Measurements from ENCODE around the gene MCOLN1. TPM values are rescaled to one million over a fixed set of nuclear protein-coding genes. Genes with fewer than 3 reads are reported as not detected.

MCOLN1 gene
- total and polyA plus RNA-seq, 9 of the 15 experiments (the other 6 are each of a cell fraction or from before 2014, with no cell fraction given): 0.25 to 15.4 (median 7.1) TPM

GRCh38 chr19:7541475-7541824, 19.0 kb downstream of the MCOLN1 start:
- CTCF ChIA-PET (ENCODE audit: low intra/inter-chr PET ratio): no interaction called here
- TF ChIP-seq ARID3A (IDR thresholded peaks at IDR 0.05; ENCODE audit: borderline replicate concordance, low read depth, low read length) (no peak), MED1 (CRISPR knock-in tag; IDR thresholded peaks at IDR 0.05; ENCODE audit: borderline replicate concordance) (no peak), ZNF134 (CRISPR knock-in tag; conservative IDR thresholded peaks at IDR 0.05) (no peak), MEIS2 (IDR thresholded peaks at IDR 0.05; ENCODE audit: partially characterized antibody) (no peak), ZNF668 (CRISPR knock-in tag; IDR thresholded peaks at IDR 0.05) (no peak), POLR2H (tag; IDR thresholded peaks at IDR 0.05; ENCODE audit: low read depth) (no peak), EWSR1 (IDR thresholded peaks at IDR 0.05; ENCODE audit: borderline replicate concordance, low read depth, partially characterized antibody) (no peak), THAP7 (CRISPR knock-in tag; IDR thresholded peaks at IDR 0.05) (no peak), HES1 (IDR thresholded peaks at IDR 0.05; ENCODE audit: low read depth) (no peak), RBM15 (IDR thresholded peaks at IDR 0.05; ENCODE audit: insufficient read depth, low read length) (no peak), ZNF707 (CRISPR knock-in tag; conservative IDR thresholded peaks at IDR 0.05) (no peak), ETV6 (IDR thresholded peaks at IDR 0.05; ENCODE audit: borderline replicate concordance in 1 of 2, low read depth in 2 of 2, low read length in 1 of 2) (no peak), ETV6 (CRISPR knock-in tag; IDR thresholded peaks at IDR 0.05; ENCODE audit: borderline replicate concordance) (no peak), GABPA (tag; conservative IDR thresholded peaks at IDR 0.05; ENCODE audit: low read depth) (no peak), EGR1 (conservative IDR thresholded peaks at IDR 0.05) (no peak; the same call in 1 of the 2 replicates), TAF7 (tag; IDR thresholded peaks at IDR 0.05) (no peak), ZBTB49 (CRISPR knock-in tag; IDR thresholded peaks at IDR 0.05; ENCODE audit: borderline replicate concordance) (no peak), SRSF3 (IDR thresholded peaks at IDR 0.05; ENCODE audit: insufficient read depth, low read length) (no peak), HMGN3 (IDR thresholded peaks at IDR 0.05; ENCODE audit: borderline replicate concordance, extremely low read depth, insufficient read length, low read depth, low read length) (no peak)

More at GRCh38 chr19:7541475-7541824, 19.0 kb downstream of the MCOLN1 start:
- Histone ChIP-seq H4K20me1 (replicated peaks; ENCODE audit: control insufficient read depth, insufficient read depth, low read length) (no peaks in the 10 kb centered on the region), H3K79me2 (ENCODE audit: control insufficient read depth, insufficient read depth, low read length) (no peaks in the 10 kb centered on the region), H3K27ac (ENCODE audit: extremely low read depth, low read depth, low read length) (no peak overlapping the region), H3K9me3 (replicated peaks; ENCODE audit: control insufficient read depth, insufficient read depth, low read depth, low read length) (no peaks in the 10 kb centered on the region), H3K4me1 (replicated peaks in 1 of 2; ENCODE audit: control insufficient read depth in 2 of 2, insufficient read depth in 2 of 2, low read length in 2 of 2) (peaks cover 6 to 40% of the 10 kb centered on the region in 2 experiments; a peak in 4 of 5 replicates), H3K9ac (ENCODE audit: insufficient read depth in 1 of 2, low read depth in 2 of 2, low read length in 2 of 2) (peak overlapping the region in 1 of 2 experiments; percentile 69; a peak in 1 of 4 replicates), H2AFZ (ENCODE audit: low read depth, low read length) (no peak overlapping the region), H3K4me2 (ENCODE audit: insufficient read depth, low read length) (no peak overlapping the region), H3K27me3 (ENCODE audit: control insufficient read depth in 2 of 2, insufficient read depth in 2 of 2, low read length in 2 of 2) (no peaks in the 10 kb centered on the region), H3K36me3 (ENCODE audit: control insufficient read depth, insufficient read depth, low read length) (peaks cover 13% of the 10 kb centered on the region; the same call in 1 of the 3 replicates), H3K9me1 (ENCODE audit: control insufficient read depth, insufficient read depth, low read length) (no peaks in the 10 kb centered on the region), H3K4me3 (no peak overlapping the region)
- in situ Hi-C loops (cut with MboI): no loop called here
- DNase-seq (ENCODE audit: extremely low read depth in 1 of 4, low spot score in 3 of 4): no peak
- FAIRE-seq: no peak
- intact Hi-C loops (cut with micrococcal nuclease): no loop called here
- BruUV-seq (replicated peaks): no TSS peak
- POLR2A ChIA-PET: no interaction called here
- ATAC-seq: no peak
- 87% methylated on average over 9 of the region's 15 CpGs for WGBS (ENCODE audit: insufficient coverage, low coverage, missing lambda C conversion rate)

Data from K562 (cell line).